Right kidney (tissue), 1 donor: Measurements from ENCODE around the gene ATAD3A.

ENCODE experiments used
- DNase-seq: peaks from one replicate; pipeline ENCODE4 v3.0.0-alpha.2; 2016

The ATAD3A gene

DNA sequence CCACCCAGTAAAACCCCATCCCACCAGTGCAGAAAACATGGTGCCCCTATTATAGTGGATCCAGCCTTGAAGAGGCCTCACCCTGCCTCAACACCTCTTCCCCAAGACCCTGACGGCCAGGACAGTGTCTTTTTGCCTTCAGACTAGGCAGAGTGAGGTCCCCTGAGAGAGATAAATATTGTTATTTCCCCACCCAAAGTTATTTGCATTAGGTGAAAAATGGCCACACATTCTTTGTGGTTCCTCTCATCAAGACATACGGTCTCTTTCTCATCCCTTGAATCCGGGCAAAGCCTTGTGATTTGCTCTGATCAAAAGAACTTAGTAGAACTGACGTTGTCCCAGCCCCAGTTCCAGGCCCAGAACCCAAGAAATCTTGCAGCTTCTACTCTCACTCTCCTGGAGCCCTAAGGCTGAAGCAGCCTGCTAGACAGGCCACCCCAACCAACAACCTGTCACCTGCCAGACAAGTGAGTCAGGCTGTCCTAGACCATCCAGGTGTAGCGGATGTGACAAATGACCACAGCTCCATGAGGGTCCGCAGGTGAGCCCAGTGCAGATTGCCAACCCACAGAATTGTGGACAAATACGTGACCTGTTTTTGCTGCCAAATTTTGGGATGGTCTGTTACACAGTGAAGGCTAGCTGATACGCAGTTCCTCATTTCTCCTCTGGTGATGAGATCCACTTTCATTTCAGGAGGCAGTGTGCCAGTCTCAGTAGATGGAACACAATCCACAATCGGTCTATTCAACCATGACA lies 70.8 kb downstream of the ATAD3A start:
- no peak for DNase-seq

DNA sequence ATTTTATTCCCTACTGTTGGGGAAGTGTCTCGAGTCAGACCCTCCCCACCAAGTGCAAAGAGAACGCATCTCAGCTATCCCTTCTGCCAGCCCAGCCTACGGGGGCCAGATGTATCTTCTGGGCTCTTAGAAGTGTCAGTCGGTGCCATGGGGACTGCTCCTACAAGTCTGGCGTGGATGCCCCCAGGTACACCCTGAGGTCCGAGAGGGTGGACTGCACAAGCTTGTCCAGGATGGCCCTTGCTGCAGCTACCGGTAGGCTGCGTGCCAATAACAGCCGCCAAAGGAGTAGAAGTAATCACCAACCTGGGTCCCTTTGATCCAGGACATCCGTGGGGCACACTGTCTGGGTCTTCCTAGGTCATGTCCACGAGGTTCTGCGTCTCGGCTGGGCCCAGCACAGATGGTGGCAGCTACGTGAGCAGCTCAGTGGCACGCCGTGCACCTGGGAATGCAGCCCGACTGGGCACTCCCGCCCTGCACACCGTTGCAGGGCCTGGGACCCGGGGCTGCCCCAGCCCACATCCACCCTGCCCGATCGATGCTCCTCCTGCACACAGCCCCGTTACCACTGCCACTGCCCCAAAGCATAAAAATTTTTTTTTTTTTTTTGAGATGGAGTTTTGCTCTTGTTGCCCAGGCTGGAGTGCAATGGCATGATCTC lies 71.5 kb downstream of the ATAD3A start:
- DNase-seq: no peak
